ENCODE data around the gene CNTRL. TPM values are rescaled to one million over a fixed set of nuclear protein-coding genes. Genes with fewer than 3 reads are reported as not detected.
"Not testable (repeated sequence)": the region's sequence is repeated elsewhere in the genome, so short reads cannot be mapped to it uniquely, and the experiment has no call there.

CNTRL gene
- 1 to 10 TPM; 4.8 to 5.4 TPM for total RNA-seq
- long read RNA-seq, partial matches to known transcripts = 3 of 3 reads
- long read RNA-seq, other reads (novel, unspliced or antisense) = 0 of 3 reads

GRCh38 chr9:121074370-121075250 is at the start of gene CNTRL:
TSS of gene CNTRL (plus strand) at chr9:121074955. CDS start at chr9:121088327, 13,372 bp downstream.
- intact Hi-C loops (cut with DNase I) = no loop called here
- DNase-seq = peak; percentile 93
- ATAC-seq = peak; percentile 93 to 96

DNA sequence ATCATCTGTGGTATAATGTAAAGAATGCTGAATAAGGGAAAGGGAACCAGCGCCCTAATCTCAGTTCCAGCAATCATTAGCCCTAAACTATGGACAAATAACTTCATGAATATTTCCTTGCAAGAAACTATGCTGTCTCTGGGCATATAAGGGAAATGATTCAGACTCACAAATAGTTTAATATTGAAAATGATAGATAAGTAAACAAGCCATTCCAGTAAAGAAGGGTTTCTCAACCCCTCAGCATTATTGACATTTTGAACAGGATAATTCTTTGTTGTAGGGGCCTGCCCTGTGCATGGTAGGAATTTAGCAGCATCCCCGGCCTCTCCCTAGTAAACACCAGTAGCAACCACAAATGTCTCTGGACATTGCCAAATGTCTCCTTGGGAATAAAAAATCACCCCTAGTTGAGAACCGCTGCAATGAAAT is 48.5 kb upstream of the CNTRL start:
- intact Hi-C loops (cut with DNase I) = no loop called here
- ATAC-seq = no peak
- no peak for DNase-seq

- ATAC-seq (no peak), DNase-seq (no peak)
- intact Hi-C loops (cut with DNase I) = no loop called here
These were observed 48.0 kb upstream of the CNTRL start for GRCh38 chr9:121026768-121027167.

DNA sequence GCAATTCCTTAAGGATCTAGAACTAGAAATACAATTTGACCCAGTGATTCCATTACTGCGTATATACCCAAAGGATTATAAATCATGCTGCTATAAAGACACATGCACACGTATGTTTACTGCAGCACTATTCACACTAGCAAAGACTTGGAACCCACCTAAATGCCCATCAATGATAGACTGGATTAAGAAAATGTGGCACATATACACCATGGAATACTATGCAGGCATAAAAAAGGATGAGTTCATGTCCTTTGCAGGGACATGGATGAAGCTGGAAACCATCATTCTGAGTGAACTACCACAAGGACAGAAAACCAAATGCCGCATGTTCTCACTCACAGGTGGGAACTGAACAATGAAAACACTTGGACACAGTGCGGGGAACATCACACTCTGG is 46.5 kb upstream of the CNTRL start:
- intact Hi-C loops (cut with DNase I); ATAC-seq; DNase-seq: not testable (repeated sequence)

GRCh38 chr9:121029469-121029868 is 45.3 kb upstream of the CNTRL start:
- intact Hi-C loops (cut with DNase I) = no loop called here
- ATAC-seq = no peak
- DNase-seq = no peak

DNA sequence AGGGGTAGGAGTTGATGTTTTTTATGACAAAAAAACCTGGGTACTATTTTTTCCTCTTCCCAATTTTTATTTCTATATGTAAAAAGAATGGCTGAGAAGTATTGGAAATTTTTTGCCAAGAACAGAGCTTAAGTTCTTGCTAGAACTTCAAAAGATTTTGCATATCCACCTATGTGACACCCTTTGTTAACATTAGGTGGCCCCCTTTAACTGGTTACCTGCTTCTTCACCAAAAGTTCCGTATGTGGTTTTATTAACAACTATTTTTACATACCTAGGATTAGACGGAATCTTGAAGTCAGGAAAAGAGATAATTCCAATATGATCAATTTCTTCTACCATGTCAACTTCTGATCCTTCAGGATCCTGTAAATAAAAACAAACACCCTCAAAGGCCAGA is 40.2 kb upstream of the CNTRL start:
- no peak for DNase-seq
- no peak for ATAC-seq
- intact Hi-C loops (cut with DNase I) = no loop called here

- ATAC-seq; DNase-seq; intact Hi-C loops (cut with DNase I): not testable (repeated sequence)
These were observed 39.0 kb upstream of the CNTRL start for GRCh38 chr9:121035717-121036116.

DNA sequence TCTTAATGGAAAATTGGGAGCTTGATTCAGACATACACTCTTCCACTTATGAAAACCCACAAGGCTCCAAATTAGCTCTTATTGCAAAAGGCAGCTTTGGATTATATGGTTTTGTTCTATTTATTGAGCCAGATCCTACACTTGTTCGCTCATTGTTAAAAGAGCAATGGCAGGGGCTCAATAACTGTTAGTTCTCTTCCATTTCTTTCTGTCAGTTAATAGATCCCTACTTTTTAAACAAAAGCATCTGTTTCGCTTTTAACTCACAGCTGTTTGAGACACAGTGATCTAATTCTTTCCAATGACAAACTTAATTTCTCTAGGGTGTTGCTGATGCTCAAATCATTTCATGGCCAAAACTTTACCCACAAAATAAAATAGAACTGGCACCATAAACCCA is 36.4 kb upstream of the CNTRL start:
- no peak for ATAC-seq
- intact Hi-C loops (cut with DNase I) = no loop called here
- no peak for DNase-seq

- no peak for DNase-seq
- intact Hi-C loops (cut with DNase I) = no loop called here
- no peak for ATAC-seq
These were observed 36.0 kb upstream of the CNTRL start for GRCh38 chr9:121038804-121039203.

DNA sequence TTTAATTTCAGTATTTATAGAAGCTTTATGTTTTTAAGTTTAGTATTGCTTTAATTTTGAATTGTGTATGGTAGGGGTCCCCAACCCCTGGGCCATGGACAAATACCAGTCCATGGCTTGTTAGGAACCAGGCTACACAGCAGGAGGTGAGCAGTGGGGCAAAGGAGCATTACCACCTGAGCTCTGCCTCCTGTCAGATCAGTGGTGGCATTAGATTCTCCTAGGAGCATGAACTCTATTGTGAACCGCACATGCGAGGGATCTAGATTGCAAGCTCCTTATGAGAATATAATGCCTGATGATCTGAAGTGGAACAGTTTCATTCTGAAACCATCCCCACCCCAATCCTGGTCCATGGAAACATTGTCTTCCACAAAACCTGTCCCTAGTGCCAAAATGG is 26.6 kb upstream of the CNTRL start:
- no peak for ATAC-seq
- DNase-seq = no peak
- intact Hi-C loops (cut with DNase I) = no loop called here

DNA sequence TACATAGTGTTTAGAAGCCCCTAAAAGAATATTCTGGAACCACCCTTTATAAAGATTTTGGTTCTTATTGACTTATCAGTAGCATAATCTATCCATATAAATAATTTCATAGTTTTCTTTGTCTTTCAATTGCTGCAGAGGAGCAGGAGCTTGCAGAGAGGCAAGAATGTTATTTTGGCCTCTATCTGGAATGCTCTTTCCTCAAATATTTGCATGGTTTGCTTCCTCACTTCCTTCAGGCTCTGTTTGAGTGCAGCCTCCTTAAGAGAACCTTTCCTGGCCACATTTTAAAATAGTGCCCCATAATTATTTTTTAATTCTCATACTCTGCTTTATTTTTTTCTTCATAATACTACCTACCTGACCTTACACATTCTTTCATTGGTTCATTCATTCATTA is 26.1 kb upstream of the CNTRL start:
- intact Hi-C loops (cut with DNase I) = no loop called here

GRCh38 chr9:121050128-121050988 is 24.4 kb upstream of the CNTRL start, which contains the start of gene C5:
TSS of gene C5 (minus strand) at chr9:121050275. CDS start at chr9:121050246, 29 bp downstream.
- intact Hi-C loops (cut with DNase I) = loop anchor here in 1 of 2 donors (10.0 kb wide), 1 partner anchor 286 kb away; no protein-coding TSS in a partner anchor
- ATAC-seq (no peak), DNase-seq (no peak)

More for the DNA sequence above, 26.1 kb upstream of the CNTRL start:
- no peak for ATAC-seq
- DNase-seq = no peak

- intact Hi-C loops (cut with DNase I) = loop anchor here in 1 of 2 donors (10.0 kb wide), 1 partner anchor 289 kb away; no protein-coding TSS in a partner anchor
- no peak for DNase-seq
- ATAC-seq = no peak
These were observed 21.2 kb upstream of the CNTRL start for GRCh38 chr9:121053544-121053943.

DNA sequence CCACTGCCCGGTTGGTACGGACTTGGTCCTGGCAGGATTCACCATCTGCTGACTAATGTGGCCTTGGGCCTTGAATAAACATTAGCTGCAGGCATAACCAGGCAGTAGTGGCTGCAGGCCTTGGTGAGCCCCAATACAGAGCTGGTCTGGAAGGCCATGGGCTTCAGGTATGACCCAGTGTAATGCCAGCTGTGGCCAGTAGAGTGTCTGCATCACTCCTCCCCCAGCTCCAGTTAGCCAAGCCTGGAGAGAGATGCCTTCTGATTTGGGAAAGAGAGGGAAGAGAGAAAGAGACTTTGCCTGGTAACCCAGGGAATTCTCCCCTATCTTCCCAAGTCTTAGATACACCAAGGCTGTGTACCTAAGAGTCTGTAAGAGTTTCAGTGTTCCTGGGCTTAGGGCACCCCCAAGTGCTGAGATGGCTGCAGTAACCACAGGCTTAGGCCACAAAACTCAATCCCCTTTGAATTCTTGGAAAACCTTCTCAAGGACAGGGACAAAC is 19.1 kb upstream of the CNTRL start:
- ATAC-seq (no peak), DNase-seq (no peak)
- intact Hi-C loops (cut with DNase I) = loop anchor here in 1 of 2 donors (10.0 kb wide), 1 partner anchor 291 kb away; no protein-coding TSS in a partner anchor

DNA sequence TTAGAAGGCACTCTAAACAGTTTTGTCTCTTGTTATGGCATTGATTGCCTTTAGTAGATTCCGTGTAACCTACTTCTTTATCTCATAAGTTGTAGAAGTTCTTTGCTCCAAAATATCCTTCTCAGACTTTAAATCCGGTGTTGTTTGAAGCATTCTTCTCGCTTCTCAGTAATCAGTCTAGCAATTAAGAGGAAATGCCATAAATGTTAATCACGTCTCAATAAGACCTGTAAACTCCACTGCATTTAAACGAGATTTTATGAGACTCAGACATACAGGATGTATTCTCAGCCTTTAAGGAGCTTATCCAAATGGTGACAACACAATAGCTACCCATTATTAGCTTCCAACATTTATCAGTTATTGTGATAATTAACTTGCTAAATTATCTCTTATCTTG is 16.9 kb upstream of the CNTRL start:
- no peak for ATAC-seq
- no peak for DNase-seq
- intact Hi-C loops (cut with DNase I) = loop anchor here in 1 of 2 donors (10.0 kb wide), 1 partner anchor 293 kb away; no protein-coding TSS in a partner anchor

DNA sequence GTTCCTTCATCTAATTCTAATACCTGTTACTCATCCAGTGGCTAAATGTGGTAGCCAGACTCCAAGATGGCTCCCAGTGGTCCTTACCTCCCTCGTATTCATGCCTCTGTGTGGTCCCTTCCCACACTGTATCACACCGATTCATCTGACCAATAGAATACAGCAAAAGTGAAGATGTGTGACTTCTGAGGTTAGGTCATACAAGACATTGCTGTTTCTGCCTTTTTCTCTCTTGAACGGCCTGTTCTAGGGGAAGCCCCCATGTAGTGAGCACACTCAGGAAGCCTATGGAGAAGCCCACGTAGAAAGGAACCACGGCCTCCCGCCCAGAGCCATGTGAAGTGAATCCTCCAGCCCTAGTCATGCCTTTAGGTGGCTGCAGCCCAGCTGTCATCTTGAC is 15.2 kb upstream of the CNTRL start:
- DNase-seq (no peak), ATAC-seq (no peak)
- intact Hi-C loops (cut with DNase I) = loop anchor here in 1 of 2 donors (10.0 kb wide), 1 partner anchor 295 kb away; no protein-coding TSS in a partner anchor

DNA sequence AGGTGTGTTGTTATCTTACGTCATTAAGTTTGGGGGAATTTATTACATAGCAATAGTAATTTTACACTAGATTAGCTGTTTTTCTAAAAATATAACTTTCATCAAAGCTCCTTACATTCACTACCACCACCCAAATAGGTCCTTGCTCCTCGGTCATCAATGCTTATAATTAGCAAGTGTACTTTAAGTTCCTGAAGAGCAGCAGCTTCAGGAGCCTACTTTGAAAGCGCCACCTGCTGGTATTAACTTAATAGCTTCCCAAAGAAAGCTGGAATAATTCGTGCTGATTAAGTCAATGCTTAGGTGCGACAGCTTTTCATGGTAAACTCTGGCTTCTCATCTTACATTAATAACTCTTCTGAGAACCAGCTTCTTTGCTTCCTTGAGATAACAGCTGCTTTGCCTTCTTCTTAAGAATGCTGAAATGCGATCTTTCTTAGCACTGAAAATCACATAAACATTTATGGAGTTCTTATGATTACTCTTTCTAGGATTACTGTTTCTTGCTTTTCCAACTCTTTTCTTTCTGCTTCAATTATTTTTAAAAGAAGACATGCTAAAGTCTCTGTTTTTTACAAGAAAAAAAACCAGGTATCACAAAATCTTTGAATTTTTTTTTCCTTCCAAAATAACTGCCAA is 14.6 kb upstream of the CNTRL start:
- intact Hi-C loops (cut with DNase I) = loop anchor here (5.0 to 10.0 kb wide), 3 partner anchors 78 to 303 kb away; no protein-coding TSS in a partner anchor
- peak; percentile 40 to 41 for ATAC-seq
- no peak for DNase-seq

DNA sequence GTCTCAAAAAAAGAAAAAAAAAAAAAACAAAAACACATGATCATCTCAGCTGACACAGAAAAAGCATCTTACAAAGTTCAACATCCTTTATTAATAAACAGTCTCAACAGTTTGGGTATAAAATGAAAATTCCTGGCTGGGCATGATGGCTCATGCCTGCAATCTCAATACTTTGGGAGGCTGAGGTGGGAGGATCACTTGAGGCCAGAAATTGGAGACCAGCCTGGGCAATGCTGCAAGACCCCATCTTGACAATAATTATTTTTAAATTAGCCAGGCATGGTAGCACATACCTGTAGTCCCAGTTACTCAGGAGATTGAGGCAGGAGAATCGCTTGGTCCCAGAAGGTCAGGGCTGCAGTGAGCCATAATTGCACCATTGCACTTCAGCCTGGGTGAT is 7.9 kb upstream of the CNTRL start:
- no peak for ATAC-seq
- intact Hi-C loops (cut with DNase I) = no loop called here
- no peak for DNase-seq

GRCh38 chr9:121067640-121068039 is 7.1 kb upstream of the CNTRL start:
- no peak for ATAC-seq
- DNase-seq = no peak
- intact Hi-C loops (cut with DNase I) = no loop called here
